GM06990 (cell line): ENCODE results near the gene ADORA1.

Experiments used
- DNase-seq: peaks from one replicate; pipeline ENCODE4 v3.0.0-alpha.2; 2011; ENCODE audit not compliant: insufficient read length; ENCODE audit errors: extremely low read depth
- H3K27me3 ChIP-seq: replicated peaks from 2 replicates; pipeline ENCODE4 v1.6.0; 2011; ENCODE audit warnings: low read length; ENCODE audit not compliant: control insufficient read depth, insufficient read depth
- H3K36me3 ChIP-seq: 2 replicates; pipeline ENCODE4 v1.5.1; 2011; ENCODE audit warnings: low read length; ENCODE audit not compliant: control insufficient read depth, insufficient read depth
- H3K4me3 ChIP-seq: replicated peaks from 2 replicates; pipeline ENCODE4 v1.5.1; 2011; ENCODE audit warnings: low read depth, mild to moderate bottlenecking, control low read depth, low read length
- TF ChIP-seq, protein P1 (sequence below): IDR thresholded peaks from 2 replicates; pipeline ENCODE4 v1.5.1; 2011; ENCODE audit warnings: low read length, control low read depth, mild to moderate bottlenecking, inconsistent platforms; ENCODE audit not compliant: insufficient read depth, poor library complexity, severe bottlenecking

Gene ADORA1

DNA sequence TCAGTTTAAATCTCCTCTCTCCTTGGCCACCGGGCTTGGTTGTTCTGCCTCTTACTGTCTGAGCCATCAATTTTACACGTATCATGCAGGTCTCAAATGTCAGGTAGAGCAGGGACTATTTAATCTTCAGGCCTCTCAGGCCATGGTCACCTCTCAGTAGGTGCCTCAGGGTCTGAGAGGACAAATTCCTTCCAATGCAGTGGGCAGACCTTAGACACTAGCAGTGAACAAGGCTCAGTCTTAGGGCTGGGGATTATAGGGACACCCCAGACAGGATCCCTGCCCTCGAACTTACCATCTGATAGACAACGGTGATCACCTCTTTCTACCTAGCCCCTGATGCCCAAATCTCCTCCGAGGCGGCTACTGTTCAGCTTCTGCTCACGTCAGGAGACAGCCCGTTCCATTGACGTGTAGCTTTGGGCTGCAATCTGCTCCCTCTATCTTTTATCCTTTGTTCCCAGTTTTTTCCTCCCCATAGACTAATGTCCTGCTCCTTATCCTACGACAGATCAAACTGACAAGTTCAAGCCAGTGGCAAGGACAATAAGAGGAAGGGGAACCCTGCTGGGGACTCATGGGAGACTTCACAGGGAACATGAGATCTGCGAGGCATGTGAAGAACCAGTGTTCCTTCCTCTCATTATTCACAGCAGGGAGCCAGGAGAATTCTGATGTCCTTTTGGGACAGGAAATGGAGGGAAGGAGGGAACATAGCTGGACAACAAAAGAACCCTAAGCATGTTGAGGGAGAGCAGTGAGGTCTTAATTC is 40.3 kb upstream of the ADORA1 start:
- Histone ChIP-seq H3K36me3 (no peaks in the 10 kb centered on the region), H3K27me3 (peaks cover 1% of the 10 kb centered on the region; the same call in 1 of the 2 replicates), H3K4me3 (no peak overlapping the region)
- DNase-seq = no peak
- TF ChIP-seq, protein P1, sequence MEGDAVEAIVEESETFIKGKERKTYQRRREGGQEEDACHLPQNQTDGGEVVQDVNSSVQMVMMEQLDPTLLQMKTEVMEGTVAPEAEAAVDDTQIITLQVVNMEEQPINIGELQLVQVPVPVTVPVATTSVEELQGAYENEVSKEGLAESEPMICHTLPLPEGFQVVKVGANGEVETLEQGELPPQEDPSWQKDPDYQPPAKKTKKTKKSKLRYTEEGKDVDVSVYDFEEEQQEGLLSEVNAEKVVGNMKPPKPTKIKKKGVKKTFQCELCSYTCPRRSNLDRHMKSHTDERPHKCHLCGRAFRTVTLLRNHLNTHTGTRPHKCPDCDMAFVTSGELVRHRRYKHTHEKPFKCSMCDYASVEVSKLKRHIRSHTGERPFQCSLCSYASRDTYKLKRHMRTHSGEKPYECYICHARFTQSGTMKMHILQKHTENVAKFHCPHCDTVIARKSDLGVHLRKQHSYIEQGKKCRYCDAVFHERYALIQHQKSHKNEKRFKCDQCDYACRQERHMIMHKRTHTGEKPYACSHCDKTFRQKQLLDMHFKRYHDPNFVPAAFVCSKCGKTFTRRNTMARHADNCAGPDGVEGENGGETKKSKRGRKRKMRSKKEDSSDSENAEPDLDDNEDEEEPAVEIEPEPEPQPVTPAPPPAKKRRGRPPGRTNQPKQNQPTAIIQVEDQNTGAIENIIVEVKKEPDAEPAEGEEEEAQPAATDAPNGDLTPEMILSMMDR = no peak

DNA sequence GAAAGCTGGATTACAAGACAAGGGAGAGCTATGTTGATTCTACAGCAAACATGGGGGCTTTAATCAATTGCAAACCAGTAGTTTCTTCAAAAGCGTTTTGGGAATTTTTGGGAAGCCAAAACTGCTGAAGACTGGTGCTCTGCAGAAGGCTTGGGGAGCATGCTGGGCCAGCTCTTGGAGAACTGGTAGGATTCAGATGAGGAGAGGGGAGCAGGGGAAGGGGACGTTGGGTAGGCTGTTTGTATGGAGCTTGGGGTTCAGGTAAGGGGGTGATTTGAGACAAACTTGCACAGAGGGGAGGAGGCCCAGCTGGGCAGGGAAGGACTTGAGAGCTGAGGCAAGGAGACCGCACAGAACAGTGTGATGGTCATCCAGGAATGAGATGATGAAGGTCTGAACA is 39.1 kb upstream of the ADORA1 start:
- no peak overlapping the region for H3K4me3 ChIP-seq
- DNase-seq = no peak
- H3K36me3 ChIP-seq = no peaks in the 10 kb centered on the region
- peaks cover 1% of the 10 kb centered on the region; the same call in 1 of the 2 replicates for H3K27me3 ChIP-seq
- TF ChIP-seq, protein P1 = no peak

DNA sequence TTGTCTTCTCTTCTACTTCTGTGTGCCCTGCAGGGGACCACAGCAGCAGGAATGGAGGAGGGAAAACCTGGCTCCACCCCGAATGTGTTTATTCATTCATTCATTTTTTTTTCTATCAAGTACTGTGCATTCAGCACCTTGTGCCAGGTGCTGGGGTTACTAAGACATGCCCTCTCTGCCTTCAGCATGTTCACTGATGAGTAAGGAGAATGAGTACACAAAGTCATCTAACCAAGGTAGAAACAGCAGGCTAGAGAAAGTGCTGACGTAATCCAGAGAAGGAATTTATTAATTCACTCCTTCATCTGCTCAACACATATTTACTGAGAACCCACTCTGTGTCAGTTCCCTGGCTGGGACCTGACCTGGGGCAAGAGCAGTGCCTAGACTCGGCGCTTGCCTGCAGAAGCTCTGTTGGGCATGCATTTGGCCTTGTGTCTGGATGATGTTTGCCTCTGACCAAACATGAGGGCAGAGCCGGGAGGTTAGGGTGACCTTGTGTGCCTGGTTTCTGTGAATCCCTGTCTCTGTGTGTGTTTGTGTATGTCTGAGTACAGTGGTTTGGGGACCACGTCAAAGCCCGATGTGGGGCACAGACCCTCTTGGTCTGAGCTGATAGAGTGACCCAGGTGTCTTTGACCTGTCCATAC is 38.4 kb upstream of the ADORA1 start:
- H3K36me3 ChIP-seq = no peaks in the 10 kb centered on the region
- TF ChIP-seq, protein P1 = no peak
- H3K27me3 ChIP-seq = peaks cover 1% of the 10 kb centered on the region; the same call in 1 of the 2 replicates
- no peak for DNase-seq
- H3K4me3 ChIP-seq = no peak overlapping the region

DNA sequence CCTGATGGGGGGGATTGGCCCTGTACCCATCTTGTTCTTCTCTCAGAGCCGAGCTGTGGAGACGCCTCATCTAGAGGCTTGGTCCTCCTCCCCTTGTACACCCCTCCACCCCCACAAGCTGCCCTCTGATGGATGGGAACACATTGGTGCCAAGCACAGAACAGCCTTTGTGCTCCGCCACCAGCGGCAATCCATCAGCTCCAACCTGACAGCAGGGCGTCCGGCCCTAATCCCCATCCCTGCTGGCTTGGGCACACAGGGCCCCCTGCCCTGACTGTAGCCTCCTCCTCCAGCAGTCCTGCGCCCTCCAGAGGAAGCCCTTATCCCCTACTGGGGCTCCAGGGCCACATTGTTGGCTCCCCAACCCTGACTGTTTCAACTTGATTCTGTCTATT is 37.9 kb upstream of the ADORA1 start:
- H3K36me3 ChIP-seq = no peaks in the 10 kb centered on the region
- H3K27me3 ChIP-seq = peaks cover 1% of the 10 kb centered on the region; the same call in 1 of the 2 replicates
- no peak for DNase-seq
- TF ChIP-seq, protein P1 = no peak
- no peak overlapping the region for H3K4me3 ChIP-seq

DNA sequence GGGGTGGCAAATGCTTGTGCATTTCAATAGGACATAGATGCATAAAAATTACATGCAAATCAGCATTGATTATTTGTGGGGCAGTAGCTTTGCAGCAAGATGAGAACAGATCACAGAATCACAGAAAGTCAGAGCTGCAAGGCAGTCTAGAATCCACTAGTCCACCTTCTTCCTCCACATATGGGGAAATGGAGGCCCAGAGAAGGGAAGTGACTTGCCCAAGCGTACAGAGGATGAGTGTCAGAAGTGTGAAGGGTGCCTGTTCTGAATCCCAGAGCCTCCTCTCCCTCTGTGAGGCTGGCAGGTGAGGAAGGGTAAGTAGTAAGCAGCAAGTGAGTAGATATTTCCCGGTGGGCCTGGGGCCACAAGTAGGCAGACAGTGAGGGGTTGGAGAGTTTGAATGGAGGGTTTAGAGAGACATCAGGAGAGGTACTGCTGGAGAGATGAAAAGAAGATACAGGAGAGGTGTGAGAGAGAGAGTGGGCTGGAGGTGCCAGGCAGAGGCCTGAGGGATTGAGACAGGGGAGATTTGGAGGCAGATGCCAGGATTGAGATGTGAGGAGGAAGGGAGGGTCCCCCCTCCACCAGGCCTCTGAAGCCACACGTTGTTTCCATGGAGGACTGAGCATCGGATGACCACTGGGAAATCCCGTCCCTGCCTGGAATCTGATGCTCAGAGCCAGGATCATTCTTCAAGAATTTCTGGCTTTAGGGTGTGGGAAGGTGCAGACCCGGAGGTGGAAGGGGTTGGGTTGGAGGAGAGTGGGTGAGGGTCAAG is 36.9 kb upstream of the ADORA1 start:
- no peak for DNase-seq
- peaks cover 1% of the 10 kb centered on the region; the same call in 1 of the 2 replicates for H3K27me3 ChIP-seq
- H3K4me3 ChIP-seq = no peak overlapping the region
- TF ChIP-seq, protein P1 = no peak
- H3K36me3 ChIP-seq = no peaks in the 10 kb centered on the region
